SU-DHL-6 (cell line): ENCODE results near the gene SETBP1.

Source experiments
- EZH2phosphoT487 ChIP-seq: fragments of 200-600 bp; sonication (generic), shearing (Covaris generic); conservative IDR thresholded peaks from 2 replicates; pipeline ENCODE4 v1.6.1; 2018; ENCODE audit warnings: mild to moderate bottlenecking, antibody characterized with exemption, low read length, moderate library complexity, mixed read lengths
- TF ChIP-seq, protein P1 (sequence below): fragments of 200-600 bp; sonication (generic); IDR thresholded peaks from one replicate; pipeline ENCODE4 v1.5.1; 2017; ENCODE audit warnings: antibody characterized with exemption, mild to moderate bottlenecking, low read length, moderate library complexity; ENCODE audit not compliant: insufficient read depth, poor library complexity, severe bottlenecking

DNA sequence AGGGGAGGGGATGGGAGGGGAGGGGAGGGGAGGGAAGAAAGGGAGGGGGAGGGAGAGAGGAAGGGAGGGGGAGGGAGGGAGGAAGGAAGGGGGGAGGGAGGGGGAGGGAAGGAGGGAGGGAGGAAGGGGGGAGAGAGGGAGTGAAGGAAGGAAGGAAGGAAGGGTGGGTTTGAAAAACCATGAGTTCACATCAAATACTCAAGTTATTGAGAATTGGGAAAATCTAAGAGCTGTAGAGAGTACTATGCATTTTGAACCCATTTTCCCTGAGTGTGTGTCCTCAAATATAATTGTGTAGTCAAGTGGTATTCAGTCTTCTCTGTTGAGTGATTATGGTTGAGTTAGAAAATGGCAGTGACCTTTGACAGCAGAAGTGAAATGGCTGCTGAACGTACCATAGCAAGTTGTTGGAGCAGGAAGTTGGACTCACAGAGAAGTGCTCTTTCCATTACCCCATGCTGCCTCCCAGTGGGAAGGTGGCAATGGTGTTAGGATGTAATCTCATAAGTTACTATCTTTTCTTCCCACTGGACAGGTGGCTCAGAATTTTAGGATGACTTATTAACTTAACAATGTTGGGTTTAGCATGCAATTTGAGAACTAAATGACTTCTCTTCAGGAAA is 214.6 kb downstream of the SETBP1 start:
- no peak for TF ChIP-seq EZH2phosphoT487
- TF ChIP-seq, protein P1, sequence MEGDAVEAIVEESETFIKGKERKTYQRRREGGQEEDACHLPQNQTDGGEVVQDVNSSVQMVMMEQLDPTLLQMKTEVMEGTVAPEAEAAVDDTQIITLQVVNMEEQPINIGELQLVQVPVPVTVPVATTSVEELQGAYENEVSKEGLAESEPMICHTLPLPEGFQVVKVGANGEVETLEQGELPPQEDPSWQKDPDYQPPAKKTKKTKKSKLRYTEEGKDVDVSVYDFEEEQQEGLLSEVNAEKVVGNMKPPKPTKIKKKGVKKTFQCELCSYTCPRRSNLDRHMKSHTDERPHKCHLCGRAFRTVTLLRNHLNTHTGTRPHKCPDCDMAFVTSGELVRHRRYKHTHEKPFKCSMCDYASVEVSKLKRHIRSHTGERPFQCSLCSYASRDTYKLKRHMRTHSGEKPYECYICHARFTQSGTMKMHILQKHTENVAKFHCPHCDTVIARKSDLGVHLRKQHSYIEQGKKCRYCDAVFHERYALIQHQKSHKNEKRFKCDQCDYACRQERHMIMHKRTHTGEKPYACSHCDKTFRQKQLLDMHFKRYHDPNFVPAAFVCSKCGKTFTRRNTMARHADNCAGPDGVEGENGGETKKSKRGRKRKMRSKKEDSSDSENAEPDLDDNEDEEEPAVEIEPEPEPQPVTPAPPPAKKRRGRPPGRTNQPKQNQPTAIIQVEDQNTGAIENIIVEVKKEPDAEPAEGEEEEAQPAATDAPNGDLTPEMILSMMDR = peak; percentile 55
